MCF 10A (cell line): ENCODE results near the gene FAM111A. TPM values are rescaled to one million over a fixed set of nuclear protein-coding genes. Genes with fewer than 3 reads are reported as not detected.
A peak's percentile ranks its signal among the peaks of the same experiment; 100 is the strongest.
"Not testable (repeated sequence)": the region's sequence is repeated elsewhere in the genome, so short reads cannot be mapped to it uniquely, and the experiment has no call there.

Experiments used
- Bru-seq: library from RNA; stranded (reverse); fragments of 400-500 nt; gene quantifications from one replicate; lab custom pipeline; 2021; lab: Mats Ljungman, UMichigan
- BruChase-seq, 2 experiments: library from RNA; stranded (reverse); fragments of 400-500 nt; gene quantifications; one replicate each; lab custom pipeline; 2021; lab: Mats Ljungman, UMichigan
- BruUV-seq: library from RNA; stranded (reverse); fragments of 400-500 nt; replicated peaks from 2 replicates; lab custom pipeline; 2021; lab: Mats Ljungman, UMichigan
- CTCF ChIA-PET: fragments of 300-600 bp; sonication (Branson Sonifier 250); formaldehyde crosslinking; extraction: SDS; loops from one replicate; lab custom pipeline; 2021; ENCODE audit warnings: antibody characterized with exemption, inconsistent platforms; lab: Yijun Ruan, JAX
- POLR2A ChIA-PET: fragments of 300-600, 350-650 bp; sonication (Branson Sonifier 250); formaldehyde crosslinking; extraction: SDS; loops from one replicate; lab custom pipeline; 2020; ENCODE audit warnings: antibody characterized with exemption, inconsistent platforms; lab: Yijun Ruan, JAX
- DNase-seq: peaks from one replicate; pipeline ENCODE4 v3.0.0-alpha.2; 2018; ENCODE audit not compliant: unreplicated experiment
- H3K27ac Mint-ChIP-seq: one replicate; pipeline ENCODE4 v1.8.0; 2022; ENCODE audit warnings: mild to moderate bottlenecking, low read depth, mixed read lengths; ENCODE audit not compliant: unreplicated experiment
- H3K27me3 Mint-ChIP-seq: one replicate; pipeline ENCODE4 v1.8.0; 2022; ENCODE audit warnings: mixed read lengths; ENCODE audit not compliant: insufficient read depth, unreplicated experiment
- H3K36me3 Mint-ChIP-seq: one replicate; pipeline ENCODE4 v1.8.0; 2022; ENCODE audit warnings: mild to moderate bottlenecking, moderate library complexity, mixed read lengths; ENCODE audit not compliant: insufficient read depth, unreplicated experiment
- H3K4me1 Mint-ChIP-seq: one replicate; pipeline ENCODE4 v1.8.0; 2022; ENCODE audit warnings: mixed read lengths; ENCODE audit not compliant: insufficient read depth, unreplicated experiment
- H3K4me3 Mint-ChIP-seq: one replicate; pipeline ENCODE4 v1.8.0; 2022; ENCODE audit warnings: mild to moderate bottlenecking, moderate library complexity, mixed read lengths; ENCODE audit not compliant: unreplicated experiment
- H3K9me3 Mint-ChIP-seq: one replicate; pipeline ENCODE4 v1.8.0; 2022; ENCODE audit warnings: mixed read lengths; ENCODE audit not compliant: unreplicated experiment
- CTCF ChIP-seq: fragments of 200-600 bp; IDR thresholded peaks from one replicate; pipeline ENCODE4 v1.8.0; 2022; ENCODE audit warnings: antibody characterized with exemption, mild to moderate bottlenecking; ENCODE audit not compliant: unreplicated experiment
- intact Hi-C: fragments of 100-400 bp; cut with micrococcal nuclease; formaldehyde crosslinking; loops from 2 replicates; pipeline ENCODE4 v1.14.1; 2022
- long read RNA-seq: library from polyadenylated mRNA; stranded (forward); transcript quantifications from one replicate; pipeline ENCODE4 v2.0.0, GENCODE V29; 2022
- total RNA-seq: library from RNA; stranded (reverse); gene quantifications from 2 replicates; pipeline ENCODE4 v1.2.3, GENCODE V29; 2022

FAM111A gene
- total RNA-seq (26.3 and 27.7 TPM in 2 replicates), Bru-seq, nascent RNA (percentile 78 among the genes with signal in this experiment), BruChase-seq, experiment 1, labeled RNA remaining after a 6-hour chase (percentile 94 among the genes with signal in this experiment), BruChase-seq, experiment 2, labeled RNA remaining after a 2-hour chase (percentile 93 among the genes with signal in this experiment)
- long read RNA-seq, full-length matches to known transcripts, result 5 of 25 reads
- long read RNA-seq, partial matches to known transcripts, result 7 of 25 reads
- long read RNA-seq, other reads (novel, unspliced or antisense), result 13 of 25 reads

GRCh38 chr11:59142530-59143507 lies at the start of gene FAM111A:
TSS of gene FAM111A (plus strand) at chr11:59142856. CDS start at chr11:59148873, 6,017 bp downstream.
- DNase-seq, result peak; percentile 95
- TSS peak; percentile 68 for BruUV-seq
- POLR2A ChIA-PET, result interaction anchor here (0.6 to 2.7 kb wide), 16 partner anchors 10 to 1821 kb away, joined by 3 to 27 read pairs (median 4); partner anchors contain the start of genes DTX4, FAM111B and ZFP91
- CTCF ChIA-PET, result interaction anchor here (0.6 to 10.2 kb wide), 11 partner anchors 9 to 512 kb away, joined by 3 to 146 read pairs (median 3); partner anchors contain the start of gene DTX4
- H3K27me3 Mint-ChIP-seq, result no peaks in the 10 kb centered on the region
- H3K9me3 Mint-ChIP-seq, result no peaks in the 10 kb centered on the region
- TF ChIP-seq CTCF, result peak; percentile 6
- peak within 1 kb of the TSS; percentile 97 for H3K4me3 Mint-ChIP-seq
- H3K27ac Mint-ChIP-seq, result peak within 1 kb of the TSS; percentile 98
- peaks cover 50% of the 10 kb centered on the region for H3K4me1 Mint-ChIP-seq
- intact Hi-C loops, result loop anchor here (1.0 to 5.0 kb wide), 5 partner anchors 15 to 566 kb away; partner anchors contain the start of genes FAM111B, LPXN and ZFP91
- H3K36me3 Mint-ChIP-seq, result peaks cover 3% of the 10 kb centered on the region

- H3K36me3 Mint-ChIP-seq, BruUV-seq, DNase-seq, H3K27ac Mint-ChIP-seq, intact Hi-C loops, POLR2A ChIA-PET, H3K9me3 Mint-ChIP-seq, H3K4me1 Mint-ChIP-seq, H3K4me3 Mint-ChIP-seq: not testable (repeated sequence)
- H3K27me3 Mint-ChIP-seq, result peaks cover 51% of the 10 kb centered on the region
- CTCF ChIA-PET, result interaction anchor here (0.6 to 2.0 kb wide), 3 partner anchors 35 to 584 kb away, joined by 3 to 8 read pairs (median 5); no protein-coding TSS in a partner anchor
Measured at GRCh38 chr11:59093576-59093975, 49.1 kb upstream of the FAM111A start.

GRCh38 chr11:59095225-59095624 lies 47.4 kb upstream of the FAM111A start:
- intact Hi-C loops, H3K4me1 Mint-ChIP-seq, H3K9me3 Mint-ChIP-seq, BruUV-seq, H3K36me3 Mint-ChIP-seq, H3K27ac Mint-ChIP-seq, H3K4me3 Mint-ChIP-seq, POLR2A ChIA-PET, DNase-seq: not testable (repeated sequence)
- peaks cover 49% of the 10 kb centered on the region for H3K27me3 Mint-ChIP-seq
- CTCF ChIA-PET, result interaction anchor here (0.6 to 3.9 kb wide), 6 partner anchors 32 to 255 kb away, joined by 3 to 36 read pairs (median 6); no protein-coding TSS in a partner anchor

GRCh38 chr11:59095972-59096575 lies 46.6 kb upstream of the FAM111A start:
- H3K9me3 Mint-ChIP-seq, POLR2A ChIA-PET, H3K4me1 Mint-ChIP-seq, DNase-seq, intact Hi-C loops, BruUV-seq, H3K36me3 Mint-ChIP-seq, H3K4me3 Mint-ChIP-seq, H3K27ac Mint-ChIP-seq: not testable (repeated sequence)
- peaks cover 41% of the 10 kb centered on the region for H3K27me3 Mint-ChIP-seq
- CTCF ChIA-PET, result interaction anchor here (0.7 to 3.9 kb wide), 11 partner anchors 8 to 443 kb away, joined by 3 to 36 read pairs (median 4); partner anchors contain the start of gene FAM111B
